Skin of body (tissue), 2 donors: ENCODE data around the gene P2RY13. TPM values are rescaled to one million over a fixed set of nuclear protein-coding genes. Genes with fewer than 3 reads are reported as not detected.
A peak's percentile ranks its signal among the peaks of the same experiment; 100 is the strongest.

Experiments
- DNase-seq: peaks from one replicate; lab custom pipeline; 2025; lab: John Stamatoyannopoulos, UW
- total RNA-seq: library from RNA; depleted of rRNA; stranded (reverse); fragments of >200 nt; gene quantifications from one replicate; pipeline ENCODE4 v1.2.3, GENCODE V29; 2014

The P2RY13 gene
- total RNA-seq, 1 donor from 2014 or later, result 3.0 TPM

- no peak for DNase-seq
Measured at GRCh38 chr3:151293127-151293526, 36.2 kb downstream of the P2RY13 start.

- no peak for DNase-seq
Measured at GRCh38 chr3:151290673-151291072, 38.7 kb downstream of the P2RY13 start.

GRCh38 chr3:151289445-151289844, 39.9 kb downstream of the P2RY13 start:
- DNase-seq, result no peak

- DNase-seq, result no peak
Measured at GRCh38 chr3:151285940-151286339, 43.4 kb downstream of the P2RY13 start.

GRCh38 chr3:151283907-151284461, 45.4 kb downstream of the P2RY13 start:
- DNase-seq, result no peak

- DNase-seq, result no peak
Measured at GRCh38 chr3:151283387-151283786, 46.0 kb downstream of the P2RY13 start.

GRCh38 chr3:151282921-151283320, 46.4 kb downstream of the P2RY13 start:
- DNase-seq, result peak; percentile 57

GRCh38 chr3:151281671-151282324, 47.6 kb downstream of the P2RY13 start:
- peak; percentile 62 for DNase-seq

GRCh38 chr3:151278230-151278629, 51.1 kb downstream of the P2RY13 start, which contains the start of gene P2RY14:
Gene P2RY14 (minus strand): TSS chr3:151278542. CDS start chr3:151214316, 64,226 bp downstream.
- DNase-seq, result peak; percentile 7

GRCh38 chr3:151276687-151277042, 52.7 kb downstream of the P2RY13 start:
- DNase-seq, result no peak

Other genes with a start within 250 kb of the P2RY13 start
- 1.5 TPM for gene MED12L, start 243.9 kb downstream of the P2RY13 start, total RNA-seq
- gene GPR171, start 126.3 kb downstream of the P2RY13 start, total RNA-seq, result 0.39 TPM
- gene P2RY14, start 51.0 kb downstream of the P2RY13 start, total RNA-seq, result 3.3 TPM
- 13.3 TPM for gene GPR87, start 12.7 kb downstream of the P2RY13 start, total RNA-seq
- gene P2RY12, start 55.2 kb upstream of the P2RY13 start, total RNA-seq, result 1.7 TPM
- 61.5 TPM for gene IGSF10, start 131.5 kb upstream of the P2RY13 start, total RNA-seq